ENCODE data around the gene NKAIN1.
A peak's percentile ranks its signal among the peaks of the same experiment; 100 is the strongest.
"Not testable (repeated sequence)": the region's sequence is repeated elsewhere in the genome, so short reads cannot be mapped to it uniquely, and the experiment has no call there.

Gene NKAIN1

GRCh38 chr1:31198150-31198549, 41.5 kb downstream of the NKAIN1 start:
- DNase-seq (ENCODE audit: low spot score), result no peak

- no peak for DNase-seq (ENCODE audit: low spot score)
These were observed 43.0 kb downstream of the NKAIN1 start for GRCh38 chr1:31196685-31197084.

- DNase-seq (ENCODE audit: low spot score), result not testable (repeated sequence)
These were observed 44.4 kb downstream of the NKAIN1 start for GRCh38 chr1:31195267-31195666.

- no peak for DNase-seq (ENCODE audit: low spot score)
These were observed 46.0 kb downstream of the NKAIN1 start for GRCh38 chr1:31193729-31194128.

GRCh38 chr1:31191281-31191680, 48.4 kb downstream of the NKAIN1 start:
- no peak for DNase-seq (ENCODE audit: low spot score)

- DNase-seq (ENCODE audit: low spot score), result no peak
These were observed 49.7 kb downstream of the NKAIN1 start for GRCh38 chr1:31189696-31190674.

- DNase-seq (ENCODE audit: low spot score), result no peak
These were observed 55.6 kb downstream of the NKAIN1 start for GRCh38 chr1:31183927-31184554.

- no peak for DNase-seq (ENCODE audit: low spot score)
These were observed 56.6 kb downstream of the NKAIN1 start for GRCh38 chr1:31183126-31183525.

- DNase-seq (ENCODE audit: low spot score), result no peak
These were observed 57.3 kb downstream of the NKAIN1 start for GRCh38 chr1:31182352-31182751.

GRCh38 chr1:31181515-31182343, 58.0 kb downstream of the NKAIN1 start:
- no peak for DNase-seq (ENCODE audit: low spot score)

- no peak for DNase-seq (ENCODE audit: low spot score)
These were observed 59.3 kb downstream of the NKAIN1 start for GRCh38 chr1:31180338-31180737.

GRCh38 chr1:31176291-31176690, 63.4 kb downstream of the NKAIN1 start:
- DNase-seq (ENCODE audit: low spot score), result not testable (repeated sequence)

- DNase-seq (ENCODE audit: low spot score), result no peak
These were observed 69.3 kb downstream of the NKAIN1 start for GRCh38 chr1:31170486-31170735.

GRCh38 chr1:31166462-31166861, 73.2 kb downstream of the NKAIN1 start:
- DNase-seq (ENCODE audit: low spot score), result no peak

- no peak for DNase-seq (ENCODE audit: low spot score)
These were observed 75.4 kb downstream of the NKAIN1 start for GRCh38 chr1:31164291-31164690.

- DNase-seq (ENCODE audit: low spot score), result no peak
These were observed 75.8 kb downstream of the NKAIN1 start for GRCh38 chr1:31163866-31164265.

GRCh38 chr1:31161571-31161970, 78.1 kb downstream of the NKAIN1 start:
- DNase-seq (ENCODE audit: low spot score), result no peak

GRCh38 chr1:31159869-31160611, 79.6 kb downstream of the NKAIN1 start:
- DNase-seq (ENCODE audit: low spot score), result no peak

GRCh38 chr1:31159323-31159722, 80.4 kb downstream of the NKAIN1 start:
- DNase-seq (ENCODE audit: low spot score), result no peak

- DNase-seq (ENCODE audit: low spot score), result no peak
These were observed 84.4 kb downstream of the NKAIN1 start for GRCh38 chr1:31155216-31155806.

GRCh38 chr1:31154632-31155215, 85.0 kb downstream of the NKAIN1 start:
- peak; percentile 16 for DNase-seq (ENCODE audit: low spot score)
